Mesendoderm (in vitro differentiated cells): Measurements from ENCODE around the gene ZNF280C.
A peak's percentile ranks its signal among the peaks of the same experiment; 100 is the strongest.

ENCODE experiments used
- DNase-seq: peaks from one replicate; pipeline ENCODE4 v3.0.0; 2013
- H2AK5ac ChIP-seq: 2 replicates; pipeline ENCODE4 v1.6.1; 2013; ENCODE audit warnings: low read length, inconsistent platforms
- H2BK120ac ChIP-seq: 2 replicates; pipeline ENCODE4 v1.6.1; 2013; ENCODE audit warnings: low read depth, mild to moderate bottlenecking, low read length, moderate library complexity, mixed read lengths
- H2BK15ac ChIP-seq: replicated peaks from 2 replicates; pipeline ENCODE4 v1.6.1; 2013; ENCODE audit warnings: low read depth, mild to moderate bottlenecking, moderate library complexity
- H2BK5ac ChIP-seq: 2 replicates; pipeline ENCODE4 v1.6.1; 2013; ENCODE audit warnings: low read length, inconsistent platforms
- H3K18ac ChIP-seq: 2 replicates; pipeline ENCODE4 v1.6.1; 2013; ENCODE audit warnings: mild to moderate bottlenecking, low read length, mixed read lengths
- H3K23ac ChIP-seq: one replicate; pipeline ENCODE4 v1.6.1; 2013; ENCODE audit warnings: low read length
- H3K27ac ChIP-seq: 2 replicates; pipeline ENCODE4 v1.5.1; 2013; ENCODE audit warnings: low read depth, mild to moderate bottlenecking, inconsistent platforms, low read length, moderate library complexity
- H3K27me3 ChIP-seq: 2 replicates; pipeline ENCODE4 v1.6.1; 2013; ENCODE audit warnings: low read length, control low read depth, mild to moderate bottlenecking, inconsistent platforms; ENCODE audit not compliant: insufficient read depth, poor library complexity
- H3K36me3 ChIP-seq: 2 replicates; pipeline ENCODE4 v1.6.1; 2013; ENCODE audit warnings: low read length, inconsistent platforms; ENCODE audit not compliant: control insufficient read depth, insufficient read depth
- H3K4ac ChIP-seq: one replicate; pipeline ENCODE4 v1.6.1; 2013; ENCODE audit warnings: low read depth, mild to moderate bottlenecking, low read length, moderate library complexity
- H3K4me1 ChIP-seq: 2 replicates; pipeline ENCODE4 v1.6.1; 2013; ENCODE audit warnings: low read depth, low read length, inconsistent platforms; ENCODE audit not compliant: control insufficient read depth
- H3K4me2 ChIP-seq: 2 replicates; pipeline ENCODE4 v1.6.1; 2013; ENCODE audit warnings: low read length
- H3K4me3 ChIP-seq: 2 replicates; pipeline ENCODE4 v1.5.1; 2013; ENCODE audit warnings: mild to moderate bottlenecking, low read length
- H3K56ac ChIP-seq: one replicate; pipeline ENCODE4 v1.6.1; 2013; ENCODE audit warnings: low read length
- H3K79me1 ChIP-seq: 2 replicates; pipeline ENCODE4 v1.6.1; 2013; ENCODE audit warnings: low read length, inconsistent platforms
- H3K79me2 ChIP-seq: 2 replicates; pipeline ENCODE4 v1.6.1; 2013; ENCODE audit warnings: mild to moderate bottlenecking, low read length; ENCODE audit not compliant: control insufficient read depth, insufficient read depth
- H3K9ac ChIP-seq: 2 replicates; pipeline ENCODE4 v1.6.1; 2013; ENCODE audit warnings: low read length, inconsistent platforms
- H4K5ac ChIP-seq: one replicate; pipeline ENCODE4 v1.6.1; 2013; ENCODE audit warnings: low read length
- H4K8ac ChIP-seq: one replicate; pipeline ENCODE4 v1.6.1; 2013; ENCODE audit warnings: low read depth, mild to moderate bottlenecking, control low read depth, low read length, moderate library complexity
- WGBS: extraction: QIAGEN DNeasy Blood & Tissue Kit; methylation state at CpG from one replicate; pipeline ENCODE4 v1.1.7; 2013; ENCODE audit warnings: low lambda C conversion rate, missing lambda C conversion rate; ENCODE audit not compliant: insufficient coverage; ENCODE audit errors: extremely low coverage; 5-methylcytosine and 5-hydroxymethylcytosine counted together

The ZNF280C gene

DNA sequence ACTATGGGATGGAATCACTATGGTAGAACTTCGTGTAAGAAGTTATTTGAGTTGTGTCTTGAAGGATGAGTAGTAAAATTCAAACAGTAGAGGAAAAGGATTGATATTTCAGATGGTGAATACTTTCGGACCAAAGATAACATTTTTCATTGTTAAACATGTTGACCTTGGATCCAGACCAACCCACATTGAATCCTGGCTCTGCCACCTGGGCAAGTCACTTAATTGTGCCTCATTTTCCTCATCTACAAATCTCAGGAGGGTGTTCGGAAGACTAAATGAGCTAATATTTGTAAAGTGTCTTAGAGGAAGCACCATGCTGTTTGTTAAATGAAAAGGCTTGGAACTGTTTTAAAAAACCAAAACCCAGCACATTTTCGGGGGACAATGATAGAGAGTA, 101.7 kb downstream of the ZNF280C start:
- WGBS: no CpG with 5 or more reads among the region's 4 CpGs
- H3K36me3 ChIP-seq: no peaks in the 10 kb centered on the region
- H3K4me3 ChIP-seq: no peak overlapping the region
- no peak overlapping the region for H3K4ac ChIP-seq
- H2BK5ac ChIP-seq: no peak overlapping the region
- H2AK5ac ChIP-seq: no peak overlapping the region
- no peak overlapping the region for H3K4me2 ChIP-seq
- H3K18ac ChIP-seq: no peak overlapping the region
- no peak overlapping the region for H2BK15ac ChIP-seq
- no peak for DNase-seq
- H3K23ac ChIP-seq: no peak overlapping the region
- H3K79me2 ChIP-seq: no peaks in the 10 kb centered on the region
- no peak overlapping the region for H4K5ac ChIP-seq
- no peak overlapping the region for H4K8ac ChIP-seq
- H3K56ac ChIP-seq: no peak overlapping the region
- no peak overlapping the region for H2BK120ac ChIP-seq
- H3K27ac ChIP-seq: no peak overlapping the region
- no peaks in the 10 kb centered on the region for H3K4me1 ChIP-seq
- H3K79me1 ChIP-seq: no peaks in the 10 kb centered on the region
- no peak overlapping the region for H3K9ac ChIP-seq
- H3K27me3 ChIP-seq: peaks cover 2% of the 10 kb centered on the region

DNA sequence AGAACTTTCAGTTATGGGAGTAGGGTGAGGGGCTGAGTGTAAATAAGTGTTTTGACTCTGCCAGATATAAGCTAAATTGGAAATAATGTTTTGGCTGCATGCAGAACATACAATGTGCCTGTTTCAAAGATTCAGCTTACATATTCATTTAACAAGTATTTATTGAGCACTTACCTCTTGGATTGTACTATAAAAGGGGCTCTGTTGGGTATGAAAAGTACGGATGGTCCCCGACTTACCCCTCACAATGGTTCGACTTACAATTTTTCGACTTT, 102.3 kb downstream of the ZNF280C start:
- H3K27ac ChIP-seq: no peak overlapping the region
- no peak for DNase-seq
- no peak overlapping the region for H3K23ac ChIP-seq

DNA sequence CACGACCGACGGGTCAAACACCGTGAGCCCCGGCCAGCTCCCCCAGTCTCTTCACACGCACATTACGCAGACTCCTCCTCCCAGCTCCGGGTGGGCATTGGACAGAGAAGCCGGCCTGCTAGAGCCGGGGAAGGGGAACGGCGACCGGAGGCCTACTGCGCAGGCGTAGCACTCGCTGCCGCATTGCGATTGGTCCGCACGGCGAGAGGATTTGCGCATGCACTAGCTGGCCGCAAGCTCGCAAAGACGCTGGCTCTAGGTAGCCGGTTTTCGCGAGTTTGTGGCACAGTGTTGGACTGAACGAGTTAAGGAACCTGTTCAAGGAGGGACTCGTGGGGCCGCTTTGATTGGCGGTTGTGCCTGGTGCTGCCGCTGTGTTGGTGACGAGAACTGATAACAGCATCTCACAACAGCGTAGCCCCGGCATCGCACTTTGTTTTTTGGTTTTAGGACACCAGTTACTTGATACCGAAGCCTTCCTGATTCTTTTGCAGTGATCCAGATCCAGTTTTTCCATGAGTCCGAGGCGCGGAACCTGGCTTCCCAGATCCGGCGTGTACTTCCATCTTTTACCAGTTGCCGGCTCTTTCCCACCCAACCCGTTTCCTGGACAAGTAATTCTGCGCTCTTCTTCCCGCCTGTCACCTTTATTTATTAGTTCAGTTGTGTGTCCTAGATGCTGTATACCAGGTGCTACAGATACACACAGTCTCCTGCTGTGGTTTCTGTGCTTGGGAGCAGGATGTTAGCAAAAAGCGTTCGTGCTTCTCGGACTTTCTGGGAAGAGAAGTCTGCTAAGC, 102.8 kb downstream of the ZNF280C start, which contains the start of gene AIFM1:
Gene AIFM1, minus strand, starts transcription at position 139 of the 800 bp plus-strand sequence. CDS start 185 bp downstream, outside the sequence.
- H3K79me2 ChIP-seq: no peaks in the 10 kb centered on the region
- peak within 1 kb of the TSS; percentile 86 for H3K9ac ChIP-seq
- no peaks in the 10 kb centered on the region for H3K4me1 ChIP-seq
- WGBS: no CpG with 5 or more reads among the region's 50 CpGs
- no peak within 1 kb of the TSS for H2BK5ac ChIP-seq
- no peak within 1 kb of the TSS for H2AK5ac ChIP-seq
- no peak within 1 kb of the TSS for H4K5ac ChIP-seq
- no peak within 1 kb of the TSS for H4K8ac ChIP-seq
- no peak within 1 kb of the TSS for H2BK120ac ChIP-seq
- peak within 1 kb of the TSS; percentile 76 for H3K4me3 ChIP-seq
- no peak within 1 kb of the TSS for H2BK15ac ChIP-seq
- peak within 1 kb of the TSS; percentile 93 for H3K56ac ChIP-seq
- no peak within 1 kb of the TSS for H3K23ac ChIP-seq
- peak within 1 kb of the TSS; percentile 87 for H3K4me2 ChIP-seq
- H3K79me1 ChIP-seq: no peaks in the 10 kb centered on the region
- H3K36me3 ChIP-seq: no peaks in the 10 kb centered on the region
- H3K27me3 ChIP-seq: no peaks in the 10 kb centered on the region
- peak within 1 kb of the TSS; percentile 92 for H3K27ac ChIP-seq
- no peak within 1 kb of the TSS for H3K18ac ChIP-seq
- no peak within 1 kb of the TSS for H3K4ac ChIP-seq
- DNase-seq: peak; percentile 96

More for the DNA sequence above, 102.3 kb downstream of the ZNF280C start:
- Histone ChIP-seq H3K27me3 (no peaks in the 10 kb centered on the region), H2AK5ac (no peak overlapping the region), H3K4me1 (no peaks in the 10 kb centered on the region), H3K4me3 (peak overlapping the region; percentile 76), H2BK120ac (no peak overlapping the region), H2BK15ac (no peak overlapping the region), H3K4me2 (peak overlapping the region; percentile 87), H4K8ac (no peak overlapping the region), H3K18ac (no peak overlapping the region), H3K36me3 (no peaks in the 10 kb centered on the region), H4K5ac (no peak overlapping the region), H3K79me1 (no peaks in the 10 kb centered on the region), H2BK5ac (no peak overlapping the region), H3K9ac (peak overlapping the region; percentile 80), H3K56ac (peak overlapping the region; percentile 88), H3K4ac (no peak overlapping the region), H3K79me2 (no peaks in the 10 kb centered on the region)
- no CpG with 5 or more reads among the region's 4 CpGs for WGBS

DNA sequence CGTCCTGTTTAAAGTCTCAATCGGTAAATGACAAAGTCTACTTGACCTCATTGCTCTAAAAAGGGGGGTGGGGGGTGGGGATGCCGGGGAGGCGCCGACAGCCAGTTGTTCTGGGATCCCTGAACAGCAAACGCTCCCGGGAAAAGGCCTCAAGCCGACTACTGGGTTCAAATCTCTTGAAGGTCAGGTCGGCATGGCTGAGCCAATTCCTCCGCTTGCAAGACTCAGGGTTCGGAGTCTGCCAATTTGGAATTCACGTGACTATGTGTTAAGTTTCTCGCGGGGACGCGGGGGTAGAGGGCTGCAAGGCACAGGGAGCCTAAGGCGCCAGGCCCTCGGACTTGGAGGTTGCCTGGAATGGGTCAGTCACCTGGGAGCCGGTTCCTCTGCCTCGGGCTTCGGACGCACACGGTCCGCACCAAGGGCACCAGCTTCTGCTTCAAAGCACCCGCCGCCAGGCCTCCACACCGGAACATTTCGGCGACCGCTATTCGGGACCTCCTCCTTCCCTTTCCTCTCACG, 103.5 kb downstream of the ZNF280C start:
- Histone ChIP-seq H3K18ac (no peak overlapping the region), H3K56ac (peak overlapping the region; percentile 79), H4K5ac (no peak overlapping the region), H3K9ac (peak overlapping the region; percentile 85), H3K27ac (no peak overlapping the region), H3K4me2 (peak overlapping the region; percentile 52), H3K79me1 (no peaks in the 10 kb centered on the region), H3K23ac (no peak overlapping the region), H3K4ac (no peak overlapping the region), H3K36me3 (no peaks in the 10 kb centered on the region), H3K79me2 (no peaks in the 10 kb centered on the region), H3K4me3 (peak overlapping the region; percentile 48), H3K27me3 (no peaks in the 10 kb centered on the region), H2BK15ac (no peak overlapping the region), H2BK5ac (no peak overlapping the region), H3K4me1 (no peaks in the 10 kb centered on the region), H2AK5ac (no peak overlapping the region), H4K8ac (no peak overlapping the region), H2BK120ac (no peak overlapping the region)
- no peak for DNase-seq
- no CpG with 5 or more reads among the region's 32 CpGs for WGBS

DNA sequence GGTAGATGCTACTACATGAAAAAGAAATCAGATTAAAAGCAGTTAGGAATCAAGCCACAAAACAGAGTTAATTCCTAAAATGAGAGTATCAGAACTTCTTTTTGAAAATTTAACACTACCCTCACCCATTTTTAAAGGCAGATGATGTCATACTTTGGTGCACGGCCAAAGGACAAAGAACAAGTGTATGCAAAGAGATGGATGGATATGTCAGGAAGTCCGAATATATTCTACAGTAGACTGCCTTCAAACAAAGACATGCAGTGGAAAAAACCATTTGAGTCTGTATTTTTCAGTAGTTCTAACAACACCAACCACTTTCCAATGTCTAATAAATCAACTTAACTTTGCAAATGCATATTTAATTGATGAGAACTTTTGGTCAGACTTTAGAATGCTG, 105.3 kb downstream of the ZNF280C start:
- Histone ChIP-seq H3K18ac (no peak overlapping the region), H4K8ac (no peak overlapping the region), H3K4me1 (no peaks in the 10 kb centered on the region), H2BK5ac (no peak overlapping the region), H3K4ac (no peak overlapping the region), H2BK120ac (no peak overlapping the region), H3K56ac (no peak overlapping the region), H3K27ac (no peak overlapping the region), H4K5ac (no peak overlapping the region), H3K9ac (no peak overlapping the region), H3K23ac (no peak overlapping the region), H3K27me3 (no peaks in the 10 kb centered on the region), H3K4me3 (no peak overlapping the region), H3K4me2 (no peak overlapping the region), H3K36me3 (no peaks in the 10 kb centered on the region), H2BK15ac (no peak overlapping the region), H3K79me2 (no peaks in the 10 kb centered on the region), H3K79me1 (no peaks in the 10 kb centered on the region), H2AK5ac (no peak overlapping the region)
- DNase-seq: no peak
- WGBS: no CpG with 5 or more reads among the region's 2 CpGs
